ENCODE data around the gene EIF2AK3. TPM values are rescaled to one million over a fixed set of nuclear protein-coding genes. Genes with fewer than 3 reads are reported as not detected.

Gene EIF2AK3
- total and polyA plus RNA-seq, 2 of the 13 experiments (the other 11 are each of a cell fraction or from before 2014, with no cell fraction given): 10.3 to 30.6 TPM

DNA sequence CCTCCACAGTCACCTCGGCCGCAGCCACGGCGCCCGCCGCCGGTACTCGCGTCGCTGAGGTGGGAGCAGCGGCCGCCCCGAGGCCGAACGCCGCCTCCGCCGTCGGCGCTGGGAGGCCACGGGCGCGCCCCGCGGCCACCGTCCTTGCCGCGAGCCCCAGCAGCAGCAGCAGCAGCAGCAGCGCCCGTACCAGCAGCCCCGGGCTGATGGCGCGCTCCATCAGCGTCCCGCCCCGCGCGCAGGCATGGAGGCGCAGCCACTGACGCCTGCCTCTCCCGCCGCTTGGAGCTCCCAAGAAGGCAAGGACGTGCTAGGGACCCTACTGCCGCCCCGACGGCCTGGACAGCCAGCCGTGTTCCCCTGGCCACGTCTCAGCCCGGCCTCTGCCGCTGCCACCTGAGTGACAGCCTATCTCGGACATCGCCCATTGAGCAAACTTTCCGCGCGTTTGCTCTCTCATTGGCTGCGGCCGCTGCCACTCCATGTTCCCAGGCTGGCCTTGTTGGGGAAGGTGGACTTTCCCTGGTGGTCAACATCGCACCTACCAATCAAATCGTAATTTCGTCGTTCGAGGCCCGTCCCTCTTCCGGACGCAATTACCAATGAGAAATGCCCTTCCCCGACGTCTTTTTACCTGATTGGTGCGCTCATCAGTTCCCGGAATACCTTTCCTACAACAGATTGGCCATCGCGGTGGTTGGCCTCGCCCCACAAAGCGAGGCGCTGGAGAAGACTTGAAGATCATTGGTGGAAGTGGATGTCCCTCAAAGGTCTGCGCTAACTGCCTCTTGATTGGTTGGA, at the start of gene EIF2AK3 (continued):
- TF ChIP-seq, protein P1, sequence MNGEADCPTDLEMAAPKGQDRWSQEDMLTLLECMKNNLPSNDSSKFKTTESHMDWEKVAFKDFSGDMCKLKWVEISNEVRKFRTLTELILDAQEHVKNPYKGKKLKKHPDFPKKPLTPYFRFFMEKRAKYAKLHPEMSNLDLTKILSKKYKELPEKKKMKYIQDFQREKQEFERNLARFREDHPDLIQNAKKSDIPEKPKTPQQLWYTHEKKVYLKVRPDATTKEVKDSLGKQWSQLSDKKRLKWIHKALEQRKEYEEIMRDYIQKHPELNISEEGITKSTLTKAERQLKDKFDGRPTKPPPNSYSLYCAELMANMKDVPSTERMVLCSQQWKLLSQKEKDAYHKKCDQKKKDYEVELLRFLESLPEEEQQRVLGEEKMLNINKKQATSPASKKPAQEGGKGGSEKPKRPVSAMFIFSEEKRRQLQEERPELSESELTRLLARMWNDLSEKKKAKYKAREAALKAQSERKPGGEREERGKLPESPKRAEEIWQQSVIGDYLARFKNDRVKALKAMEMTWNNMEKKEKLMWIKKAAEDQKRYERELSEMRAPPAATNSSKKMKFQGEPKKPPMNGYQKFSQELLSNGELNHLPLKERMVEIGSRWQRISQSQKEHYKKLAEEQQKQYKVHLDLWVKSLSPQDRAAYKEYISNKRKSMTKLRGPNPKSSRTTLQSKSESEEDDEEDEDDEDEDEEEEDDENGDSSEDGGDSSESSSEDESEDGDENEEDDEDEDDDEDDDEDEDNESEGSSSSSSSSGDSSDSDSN (CRISPR knock-in tag; IDR thresholded peaks at IDR 0.05): peak; percentile 88
- TF ChIP-seq TP53 (CRISPR knock-in tag; conservative IDR thresholded peaks at IDR 0.05) (no peak; the same call in 1 of the 2 replicates), KMT2A (CRISPR knock-in tag; IDR thresholded peaks at IDR 0.05) (peak; percentile 92), RELA (CRISPR knock-in tag; IDR thresholded peaks at IDR 0.05) (peak; percentile 63; the same call in 1 of the 2 replicates), FIP1L1 (IDR thresholded peaks at IDR 0.05; ENCODE audit: borderline replicate concordance, insufficient read depth, low read depth, low read length) (no peak), JUNB (CRISPR knock-in tag; IDR thresholded peaks at IDR 0.05; ENCODE audit: borderline replicate concordance) (no peak), KLF13 (CRISPR knock-in tag; IDR thresholded peaks at IDR 0.05) (no peak), IRF2 (CRISPR knock-in tag; IDR thresholded peaks at IDR 0.05) (no peak), JUND (CRISPR knock-in tag; IDR thresholded peaks at IDR 0.05) (peak; percentile 42; the same call in 1 of the 2 replicates), REL (CRISPR knock-in tag; conservative IDR thresholded peaks at IDR 0.05) (no peak), ZNF136 (CRISPR knock-in tag; IDR thresholded peaks at IDR 0.05; ENCODE audit: low read depth) (no peak), U2AF2 (IDR thresholded peaks at IDR 0.05; ENCODE audit: low read depth, low read length) (no peak), ARID2 (CRISPR knock-in tag; IDR thresholded peaks at IDR 0.05; ENCODE audit: borderline replicate concordance) (peak; percentile 81), MAZ (IDR thresholded peaks at IDR 0.05; ENCODE audit: borderline replicate concordance, low read depth, low read length) (0 out of 2 replicates have a peak, but pooled peaks have one; percentile 13), MAZ (CRISPR knock-in tag; IDR thresholded peaks at IDR 0.05; ENCODE audit: low read depth) (peak; percentile 75; the same call in 1 of the 2 replicates), ZNF501 (CRISPR knock-in tag; IDR thresholded peaks at IDR 0.05) (no peak), FOXP1 (IDR thresholded peaks at IDR 0.05) (no peak), FOXP1 (CRISPR knock-in tag; IDR thresholded peaks at IDR 0.05) (no peak; the same call in 1 of the 2 replicates)
- TF ChIP-seq, protein P2, sequence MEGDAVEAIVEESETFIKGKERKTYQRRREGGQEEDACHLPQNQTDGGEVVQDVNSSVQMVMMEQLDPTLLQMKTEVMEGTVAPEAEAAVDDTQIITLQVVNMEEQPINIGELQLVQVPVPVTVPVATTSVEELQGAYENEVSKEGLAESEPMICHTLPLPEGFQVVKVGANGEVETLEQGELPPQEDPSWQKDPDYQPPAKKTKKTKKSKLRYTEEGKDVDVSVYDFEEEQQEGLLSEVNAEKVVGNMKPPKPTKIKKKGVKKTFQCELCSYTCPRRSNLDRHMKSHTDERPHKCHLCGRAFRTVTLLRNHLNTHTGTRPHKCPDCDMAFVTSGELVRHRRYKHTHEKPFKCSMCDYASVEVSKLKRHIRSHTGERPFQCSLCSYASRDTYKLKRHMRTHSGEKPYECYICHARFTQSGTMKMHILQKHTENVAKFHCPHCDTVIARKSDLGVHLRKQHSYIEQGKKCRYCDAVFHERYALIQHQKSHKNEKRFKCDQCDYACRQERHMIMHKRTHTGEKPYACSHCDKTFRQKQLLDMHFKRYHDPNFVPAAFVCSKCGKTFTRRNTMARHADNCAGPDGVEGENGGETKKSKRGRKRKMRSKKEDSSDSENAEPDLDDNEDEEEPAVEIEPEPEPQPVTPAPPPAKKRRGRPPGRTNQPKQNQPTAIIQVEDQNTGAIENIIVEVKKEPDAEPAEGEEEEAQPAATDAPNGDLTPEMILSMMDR (CRISPR knock-in tag; IDR thresholded peaks at IDR 0.05): no peak
- TF ChIP-seq, protein P3, sequence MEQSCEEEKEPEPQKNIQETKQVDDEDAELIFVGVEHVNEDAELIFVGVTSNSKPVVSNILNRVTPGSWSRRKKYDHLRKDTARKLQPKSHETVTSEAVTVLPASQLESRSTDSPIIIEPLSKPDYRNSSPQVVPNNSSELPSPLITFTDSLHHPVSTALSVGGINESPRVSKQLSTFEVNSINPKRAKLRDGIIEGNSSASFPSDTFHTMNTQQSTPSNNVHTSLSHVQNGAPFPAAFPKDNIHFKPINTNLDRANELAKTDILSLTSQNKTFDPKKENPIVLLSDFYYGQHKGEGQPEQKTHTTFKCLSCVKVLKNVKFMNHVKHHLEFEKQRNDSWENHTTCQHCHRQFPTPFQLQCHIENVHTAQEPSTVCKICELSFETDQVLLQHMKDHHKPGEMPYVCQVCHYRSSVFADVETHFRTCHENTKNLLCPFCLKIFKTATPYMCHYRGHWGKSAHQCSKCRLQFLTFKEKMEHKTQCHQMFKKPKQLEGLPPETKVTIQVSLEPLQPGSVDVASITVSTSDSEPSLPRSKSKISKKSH (CRISPR knock-in tag; IDR thresholded peaks at IDR 0.05; ENCODE audit: borderline replicate concordance): peak; percentile 20; the same call in 1 of the 2 replicates
- TF ChIP-seq, protein P4, sequence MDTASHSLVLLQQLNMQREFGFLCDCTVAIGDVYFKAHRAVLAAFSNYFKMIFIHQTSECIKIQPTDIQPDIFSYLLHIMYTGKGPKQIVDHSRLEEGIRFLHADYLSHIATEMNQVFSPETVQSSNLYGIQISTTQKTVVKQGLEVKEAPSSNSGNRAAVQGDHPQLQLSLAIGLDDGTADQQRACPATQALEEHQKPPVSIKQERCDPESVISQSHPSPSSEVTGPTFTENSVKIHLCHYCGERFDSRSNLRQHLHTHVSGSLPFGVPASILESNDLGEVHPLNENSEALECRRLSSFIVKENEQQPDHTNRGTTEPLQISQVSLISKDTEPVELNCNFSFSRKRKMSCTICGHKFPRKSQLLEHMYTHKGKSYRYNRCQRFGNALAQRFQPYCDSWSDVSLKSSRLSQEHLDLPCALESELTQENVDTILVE (CRISPR knock-in tag; IDR thresholded peaks at IDR 0.05): peak; percentile 72; the same call in 1 of the 2 replicates
- TF ChIP-seq, protein P5, sequence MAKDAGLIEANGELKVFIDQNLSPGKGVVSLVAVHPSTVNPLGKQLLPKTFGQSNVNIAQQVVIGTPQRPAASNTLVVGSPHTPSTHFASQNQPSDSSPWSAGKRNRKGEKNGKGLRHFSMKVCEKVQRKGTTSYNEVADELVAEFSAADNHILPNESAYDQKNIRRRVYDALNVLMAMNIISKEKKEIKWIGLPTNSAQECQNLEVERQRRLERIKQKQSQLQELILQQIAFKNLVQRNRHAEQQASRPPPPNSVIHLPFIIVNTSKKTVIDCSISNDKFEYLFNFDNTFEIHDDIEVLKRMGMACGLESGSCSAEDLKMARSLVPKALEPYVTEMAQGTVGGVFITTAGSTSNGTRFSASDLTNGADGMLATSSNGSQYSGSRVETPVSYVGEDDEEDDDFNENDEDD (CRISPR knock-in tag; IDR thresholded peaks at IDR 0.05; ENCODE audit: borderline replicate concordance): peak; percentile 86; the same call in 1 of the 2 replicates
